Stimulated activated CD8-positive, alpha-beta memory T cell treated with anti-CD3 and anti-CD28 coated beads, Interleukin-7, amount 100 ng/mL, for 1 hour (primary cell): ENCODE data around the gene KCNIP3.
"Not testable (repeated sequence)": the region's sequence is repeated elsewhere in the genome, so short reads cannot be mapped to it uniquely, and the experiment has no call there.

Experiments used
- DNase-seq, 2 donors: peaks; one replicate each; pipeline ENCODE4 v3.0.0-alpha.2; 2020; ENCODE audit warnings: low read depth in 2 of 2

KCNIP3 gene

GRCh38 chr2:95346738-95347671 lies 49.9 kb downstream of the KCNIP3 start:
- DNase-seq, result no peak

- no peak for DNase-seq
Observed at GRCh38 chr2:95347681-95348608, 50.8 kb downstream of the KCNIP3 start.

GRCh38 chr2:95348609-95349567 lies 51.7 kb downstream of the KCNIP3 start:
- DNase-seq, result no peak

GRCh38 chr2:95349568-95350322 lies 52.6 kb downstream of the KCNIP3 start:
- no peak for DNase-seq

GRCh38 chr2:95350368-95350767 lies 53.2 kb downstream of the KCNIP3 start:
- no peak for DNase-seq

GRCh38 chr2:95350774-95351597 lies 53.8 kb downstream of the KCNIP3 start:
- DNase-seq, result no peak

- no peak for DNase-seq
Observed at GRCh38 chr2:95351598-95351915, 54.4 kb downstream of the KCNIP3 start.

- no peak for DNase-seq
Observed at GRCh38 chr2:95352310-95353054, 55.3 kb downstream of the KCNIP3 start.

- no peak for DNase-seq
Observed at GRCh38 chr2:95353055-95353575, 56.0 kb downstream of the KCNIP3 start.

- DNase-seq, result no peak
Observed at GRCh38 chr2:95353613-95354468, 56.7 kb downstream of the KCNIP3 start.

- no peak for DNase-seq
Observed at GRCh38 chr2:95354469-95354901, 57.3 kb downstream of the KCNIP3 start.

- no peak for DNase-seq
Observed at GRCh38 chr2:95354925-95355324, 57.8 kb downstream of the KCNIP3 start.

GRCh38 chr2:95355486-95355885 lies 58.3 kb downstream of the KCNIP3 start:
- not testable (repeated sequence) for DNase-seq

- no peak for DNase-seq
Observed at GRCh38 chr2:95356821-95357700, 59.9 kb downstream of the KCNIP3 start.

- no peak for DNase-seq
Observed at GRCh38 chr2:95357717-95358280, 60.7 kb downstream of the KCNIP3 start.

GRCh38 chr2:95359031-95359430 lies 61.9 kb downstream of the KCNIP3 start:
- DNase-seq, result no peak
